ENCODE data around the gene HOXD10.

HOXD10 gene

DNA sequence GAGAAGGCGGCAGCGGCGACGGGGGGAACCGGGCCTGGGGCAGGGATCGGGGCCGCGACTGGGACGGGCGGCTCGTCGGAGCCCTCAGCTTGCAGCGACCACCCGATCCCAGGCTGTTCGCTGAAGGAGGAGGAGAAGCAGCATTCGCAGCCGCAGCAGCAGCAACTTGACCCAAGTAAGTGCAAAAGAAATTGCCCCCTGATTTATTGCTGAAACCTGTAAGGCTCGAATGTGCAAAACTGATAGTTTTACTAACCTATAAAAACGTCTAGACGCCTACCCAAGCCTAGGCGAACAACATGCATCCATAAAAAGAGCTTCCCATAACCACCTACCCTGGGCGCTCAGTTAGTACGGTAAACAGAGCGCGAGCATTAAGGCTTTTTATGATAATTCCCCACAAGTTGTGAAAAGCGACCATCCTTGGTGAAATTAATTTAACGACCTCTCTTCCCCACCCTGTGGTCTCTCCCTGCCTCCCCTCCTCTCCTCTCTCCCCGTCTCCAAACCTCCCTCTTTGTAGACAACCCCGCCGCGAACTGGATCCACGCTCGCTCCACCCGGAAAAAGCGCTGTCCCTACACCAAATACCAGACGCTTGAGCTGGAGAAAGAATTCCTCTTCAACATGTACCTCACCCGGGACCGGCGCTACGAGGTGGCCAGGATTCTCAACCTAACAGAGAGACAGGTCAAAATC is 7.0 kb downstream of the HOXD10 start:
- DNase-seq: peak; percentile 56

DNA sequence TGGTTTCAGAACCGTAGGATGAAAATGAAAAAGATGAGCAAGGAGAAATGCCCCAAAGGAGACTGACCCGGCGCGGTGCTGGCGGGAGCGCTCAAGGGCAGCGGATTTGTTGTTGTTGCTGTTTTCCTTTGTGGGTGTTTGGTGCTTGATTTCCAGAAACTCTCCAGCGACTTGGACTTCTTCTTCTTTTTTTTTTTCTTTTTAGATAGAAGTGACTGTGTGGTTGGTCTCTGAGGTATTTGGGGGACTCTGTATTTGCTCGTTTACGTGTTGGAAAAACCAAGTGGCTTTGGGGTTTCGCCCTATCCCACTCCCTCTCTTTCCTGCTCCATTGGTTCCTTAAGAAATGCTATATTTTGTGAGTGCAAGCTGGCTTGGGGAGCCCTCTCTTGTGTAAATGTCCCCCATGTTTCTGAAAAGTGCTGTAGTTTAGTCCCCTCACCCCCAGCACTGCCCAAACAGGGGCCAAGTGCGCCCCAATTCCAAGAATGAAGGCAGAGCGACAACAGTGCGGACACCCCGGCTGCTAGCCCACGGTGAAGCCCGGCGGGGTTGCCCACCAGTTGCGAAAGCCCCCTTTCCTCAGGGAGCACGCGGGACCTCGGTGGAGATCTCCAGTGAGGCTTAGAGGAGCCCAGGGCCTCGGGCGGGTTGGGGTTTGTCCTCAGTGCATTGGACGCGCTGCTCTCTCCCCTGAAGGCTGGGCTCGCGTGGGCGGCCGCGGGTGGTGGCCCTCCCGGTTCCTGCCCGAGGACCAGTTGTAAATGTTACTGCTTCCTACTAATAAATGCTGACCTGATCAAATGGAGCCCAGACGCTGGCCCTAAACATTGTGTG is 7.8 kb downstream of the HOXD10 start:
- DNase-seq: peak; percentile 47

DNA sequence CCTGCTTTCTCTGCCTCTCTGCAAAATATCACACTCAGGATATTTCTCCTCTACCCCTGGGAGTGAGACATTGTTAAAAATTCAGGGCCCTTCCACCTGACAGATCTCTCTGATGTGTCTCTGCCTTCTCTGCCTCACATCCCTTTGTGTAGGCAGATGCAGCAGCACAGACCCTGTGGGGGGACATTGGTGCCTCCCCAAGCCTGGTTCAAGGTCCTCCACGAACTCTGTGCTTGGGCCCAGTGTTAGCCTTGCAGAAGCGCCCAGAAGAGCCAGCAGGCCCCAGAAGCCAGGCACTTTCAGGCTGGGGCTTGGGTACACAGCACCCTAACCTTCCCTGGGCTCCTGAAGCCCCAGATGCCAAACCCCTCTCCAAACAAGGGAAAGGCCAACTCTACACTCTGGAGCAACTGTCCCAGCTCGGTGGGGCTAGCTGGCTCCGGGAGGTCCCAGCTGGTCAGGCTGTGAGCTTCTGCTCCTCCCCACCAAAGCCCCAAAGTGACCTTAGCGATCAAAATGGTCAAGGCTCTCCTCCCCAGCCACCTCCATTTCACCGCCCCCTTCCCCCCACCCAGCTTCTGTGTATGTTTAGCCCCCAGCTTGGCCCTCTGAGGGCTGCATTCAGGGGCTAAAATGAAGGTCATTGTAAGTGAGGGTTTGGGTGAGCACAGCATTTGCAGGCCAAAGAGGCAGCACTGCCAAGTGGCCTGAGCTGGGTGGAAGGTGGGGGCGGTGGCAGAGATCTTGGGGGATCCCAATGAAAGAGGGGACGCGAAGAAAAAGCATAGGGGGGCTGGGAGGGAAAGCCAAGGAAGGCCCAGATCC is 8.6 kb downstream of the HOXD10 start:
- no peak for DNase-seq

DNA sequence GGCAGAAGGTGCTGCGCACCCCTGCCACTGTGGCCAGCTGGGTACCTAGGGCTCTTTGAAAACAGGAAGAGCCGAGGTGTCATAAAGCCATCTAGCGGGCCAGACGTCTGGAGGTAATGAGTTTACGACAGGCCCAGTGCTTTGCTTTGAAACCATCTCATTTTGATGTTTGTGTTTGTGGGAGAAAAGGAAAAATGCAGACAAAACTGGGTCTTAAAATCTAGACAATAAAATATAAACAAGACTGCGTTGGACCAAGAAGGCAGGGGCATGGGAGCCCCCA is 9.1 kb downstream of the HOXD10 start:
- DNase-seq: no peak

DNA sequence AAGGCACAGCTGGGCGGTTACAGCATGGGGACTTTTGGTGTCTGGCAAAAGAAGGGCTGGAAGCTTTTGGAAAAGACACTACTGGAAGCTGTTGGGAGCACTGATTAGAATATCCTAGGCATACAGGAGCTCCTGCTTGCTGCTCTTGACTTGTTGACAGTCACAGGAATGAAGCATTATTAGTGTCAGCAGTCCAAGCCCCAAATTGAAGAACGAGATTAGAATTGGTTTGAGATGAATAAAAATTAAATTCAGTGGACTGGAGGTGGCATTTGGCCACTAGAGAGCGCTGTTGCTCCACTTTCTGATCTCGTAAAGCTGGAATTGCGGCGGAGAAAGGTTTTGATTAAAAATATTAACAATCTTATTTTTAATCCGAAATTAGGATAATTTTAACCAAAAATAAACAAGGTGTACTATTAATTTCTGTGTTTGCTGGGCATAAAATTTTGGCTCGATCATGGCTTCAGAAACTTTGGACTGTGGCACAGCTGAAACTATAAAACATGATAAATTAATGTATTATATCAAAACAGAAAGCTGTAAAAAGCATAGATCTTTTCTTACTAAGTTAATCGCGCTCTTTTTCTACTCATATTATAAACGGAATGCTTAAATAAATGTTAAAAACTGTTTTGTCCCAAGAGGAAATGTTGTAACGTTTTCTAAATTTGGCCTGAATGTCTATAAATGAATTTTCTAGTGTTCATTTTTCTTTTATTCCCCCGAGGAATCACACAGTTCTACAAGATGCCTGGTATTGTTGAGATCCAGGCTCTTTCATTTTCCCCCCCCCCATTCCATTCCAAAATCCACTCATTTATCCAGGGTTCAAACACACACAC is 10.6 kb downstream of the HOXD10 start:
- peak; percentile 87 for DNase-seq

- DNase-seq: no peak
Measured at GRCh38 chr2:176127774-176128072, 11.1 kb downstream of the HOXD10 start.

GRCh38 chr2:176128172-176128981 is 11.8 kb downstream of the HOXD10 start:
- DNase-seq: peak; percentile 52

- DNase-seq: peak; percentile 60
Measured at GRCh38 chr2:176128982-176129796, 12.6 kb downstream of the HOXD10 start, which contains the start of gene HOXD8. Gene HOXD8, plus strand, starts transcription at chr2:176129705. Its CDS starts 662 bp downstream, at chr2:176130367.

GRCh38 chr2:176129813-176130146 is 13.2 kb downstream of the HOXD10 start:
- DNase-seq: peak; percentile 54

GRCh38 chr2:176130147-176130956 is 13.8 kb downstream of the HOXD10 start:
- DNase-seq: peak; percentile 67

DNA sequence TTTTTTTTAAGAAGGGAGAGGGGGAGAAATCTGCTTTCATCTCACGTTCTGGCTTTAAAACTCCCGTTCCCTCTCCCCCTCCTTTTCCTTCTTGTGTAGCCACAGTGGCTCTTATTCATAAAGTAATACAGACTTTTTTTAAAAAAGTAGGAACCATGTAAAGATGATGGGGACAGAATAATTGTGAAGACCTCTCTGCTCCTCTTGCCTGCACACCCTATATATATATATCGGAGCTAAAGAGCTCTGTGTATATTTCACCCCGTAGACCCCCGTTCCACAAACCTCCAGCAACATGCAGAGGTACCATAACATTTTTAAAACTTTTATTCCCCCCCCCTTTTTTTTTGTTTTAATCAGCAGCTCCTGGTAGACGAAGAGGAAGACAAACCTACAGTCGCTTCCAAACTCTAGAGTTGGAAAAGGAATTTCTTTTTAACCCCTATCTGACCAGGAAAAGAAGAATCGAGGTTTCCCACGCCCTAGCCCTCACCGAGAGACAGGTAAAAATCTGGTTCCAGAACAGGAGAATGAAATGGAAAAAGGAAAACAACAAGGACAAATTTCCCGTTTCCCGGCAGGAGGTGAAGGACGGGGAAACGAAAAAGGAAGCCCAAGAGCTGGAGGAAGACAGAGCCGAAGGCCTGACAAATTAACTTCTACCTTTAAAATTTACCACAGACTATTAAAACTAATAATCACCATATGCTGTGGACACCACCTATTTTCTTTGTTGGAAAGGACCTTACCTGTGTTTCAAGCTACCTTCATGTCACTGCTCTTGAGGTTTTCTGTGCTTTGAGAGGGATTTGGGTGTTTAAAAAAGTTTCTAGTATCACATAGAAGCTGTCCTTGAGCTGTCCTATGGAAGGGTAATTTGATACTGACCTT is 14.6 kb downstream of the HOXD10 start:
- DNase-seq: peak; percentile 32

DNA sequence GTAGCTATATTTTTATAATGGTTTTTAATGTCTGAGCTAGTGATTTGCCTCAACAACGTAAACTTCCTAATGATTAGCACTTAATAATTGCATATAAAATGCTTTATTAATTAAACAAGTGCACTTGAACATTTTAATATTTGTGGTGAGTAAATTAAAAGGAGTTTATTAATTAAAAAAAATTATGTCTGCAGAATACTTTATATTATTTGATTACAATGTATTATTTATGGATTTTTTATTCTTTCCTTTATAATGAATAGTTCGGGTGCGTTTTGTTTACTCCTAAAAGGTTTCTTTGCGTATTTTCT is 15.2 kb downstream of the HOXD10 start:
- no peak for DNase-seq

GRCh38 chr2:176132205-176133171 is 15.9 kb downstream of the HOXD10 start:
- peak; percentile 50 for DNase-seq

GRCh38 chr2:176133389-176133788 is 16.8 kb downstream of the HOXD10 start:
- no peak for DNase-seq

DNA sequence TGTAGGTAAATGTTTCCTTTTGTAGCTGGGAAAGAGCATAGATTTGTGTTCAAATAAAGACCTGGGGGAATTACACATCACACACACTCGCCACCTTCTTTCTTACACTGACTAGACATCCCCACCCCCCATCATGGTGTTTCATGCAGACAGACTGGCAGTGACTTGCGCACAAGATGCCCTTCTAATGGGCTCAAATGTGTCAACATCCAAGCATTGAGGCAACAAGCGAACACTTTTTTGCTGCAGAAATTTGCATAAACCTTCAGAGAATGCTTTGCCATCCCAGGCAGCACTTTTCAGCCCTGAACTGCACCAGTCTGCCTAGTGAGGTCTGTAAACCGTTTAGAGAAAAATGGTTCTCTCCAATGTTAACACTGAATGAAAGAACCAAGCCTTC is 17.5 kb downstream of the HOXD10 start:
- DNase-seq: peak; percentile 30

DNA sequence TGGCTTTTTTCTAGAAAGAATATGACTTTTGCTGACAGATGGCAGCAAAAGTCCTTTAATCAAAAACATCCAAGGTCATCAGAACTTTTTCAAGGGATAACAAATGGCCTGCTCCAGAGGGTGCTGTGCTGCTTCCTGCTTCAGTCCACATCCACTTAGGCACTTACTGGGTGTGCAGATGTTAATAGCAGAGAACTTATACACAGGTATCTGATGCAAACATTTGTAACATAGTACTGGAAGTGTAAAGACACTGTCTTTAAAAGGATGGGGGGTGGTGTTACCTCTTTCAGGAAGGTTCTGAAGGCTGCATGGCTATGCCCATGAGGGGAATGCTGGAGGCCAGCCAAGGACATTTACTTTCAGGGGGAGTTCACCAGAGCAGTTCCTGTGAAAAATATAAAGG is 18.5 kb downstream of the HOXD10 start:
- DNase-seq: no peak

DNA sequence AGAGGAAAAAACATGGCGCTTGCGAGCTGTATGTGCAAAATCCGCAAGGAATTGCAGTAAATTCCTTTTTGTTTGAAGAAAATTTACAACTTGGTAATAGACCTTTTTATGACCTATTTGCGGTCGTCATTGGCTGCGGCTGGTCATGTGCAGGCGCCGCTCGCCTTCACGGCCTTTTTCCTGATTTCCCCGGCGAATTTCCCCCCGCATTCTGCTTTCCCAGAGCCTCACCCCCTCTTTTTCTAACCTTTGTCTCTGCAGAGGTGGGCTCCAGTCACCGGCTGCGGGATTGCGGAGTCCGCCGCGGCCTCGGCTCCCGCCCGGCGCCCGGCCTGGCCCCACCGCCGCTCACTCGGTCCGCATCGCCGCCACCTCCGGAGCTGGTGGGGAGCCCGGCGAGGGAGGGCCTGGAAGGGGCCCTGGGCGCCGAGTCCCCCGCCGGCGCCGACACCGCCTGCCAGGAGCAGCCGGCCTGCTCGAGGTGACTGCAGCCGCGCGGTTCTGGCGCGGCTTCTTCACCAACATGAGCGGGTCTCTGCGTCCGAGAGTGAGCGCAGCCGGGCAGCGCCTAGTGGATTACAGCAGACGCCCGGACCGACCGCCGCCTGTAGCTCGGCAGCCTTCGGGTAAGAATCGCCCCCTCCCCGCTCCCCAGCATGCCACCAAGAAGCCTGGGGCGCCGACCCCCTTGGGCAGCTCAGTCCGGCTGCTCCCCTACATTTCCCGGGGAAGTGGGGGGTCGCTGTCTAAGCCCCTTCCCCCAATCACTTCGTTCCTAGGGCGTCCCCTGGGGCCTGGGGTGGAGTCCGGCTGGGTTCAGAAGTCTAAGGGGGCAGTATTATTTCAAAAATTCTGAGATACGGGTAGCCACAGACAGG is 20.0 kb downstream of the HOXD10 start:
- DNase-seq: peak; percentile 58
